PC-9 (cell line): ENCODE data around the gene MAN1A1.

Experiments used
- CTCF ChIP-seq: fragments of 200-600 bp; sonication (generic); conservative IDR thresholded peaks from 2 replicates; pipeline ENCODE4 v1.6.1; 2017; ENCODE audit warnings: mixed run types, antibody characterized with exemption, mild to moderate bottlenecking, moderate library complexity
- EZH2 ChIP-seq: fragments of 200-600 bp; sonication (generic); IDR thresholded peaks from 2 replicates; pipeline ENCODE4 v1.8.0; 2017; ENCODE audit warnings: antibody characterized with exemption, low read depth

- TF ChIP-seq CTCF (no peak), EZH2 (no peak)
Observed at GRCh38 chr6:119215885-119216590, 133.5 kb downstream of the MAN1A1 start.
